HCT116 (cell line): ENCODE data around the gene TLK2. TPM values are rescaled to one million over a fixed set of nuclear protein-coding genes. Genes with fewer than 3 reads are reported as not detected.
"Not testable (repeated sequence)": the region's sequence is repeated elsewhere in the genome, so short reads cannot be mapped to it uniquely, and the experiment has no call there.

ENCODE experiments used
- ATAC-seq: fragments of 200-7000 bp; cut with Tn5 transposase; 2 replicates; pipeline ENCODE4 v1.9.1; 2020; ENCODE audit warnings: mild to moderate bottlenecking, moderate library complexity
- BruUV-seq: library from RNA; stranded (reverse); fragments of 400-500 nt; replicated peaks from 2 replicates; lab custom pipeline; 2021; lab: Mats Ljungman, UMichigan
- CTCF ChIA-PET: fragments of 300-600 bp; sonication (Branson Sonifier 250); formaldehyde crosslinking; loops from one replicate; lab custom pipeline; 2021; ENCODE audit warnings: antibody characterized with exemption; lab: Charles Lee
- POLR2A ChIA-PET: fragments of 300-600, 350-600 bp; sonication (Branson Sonifier 250); formaldehyde crosslinking; loops from one replicate; lab custom pipeline; 2021; ENCODE audit warnings: antibody characterized with exemption; lab: Charles Lee
- RAD21 ChIA-PET, 2 experiments: fragments of 300-600 bp; sonication (Branson Sonifier 250); formaldehyde crosslinking; loops; one replicate each; lab custom pipeline; 2023; ENCODE audit warnings: low total read pairs in 2 of 2; ENCODE audit not compliant: uncharacterized antibody in 2 of 2, unreplicated experiment in 2 of 2, low non-redundant PET in 1 of 2; lab: Charles Lee
- DNase-seq: peaks from one replicate; pipeline ENCODE4 v3.0.0-alpha.2; 2010; ENCODE audit warnings: low read depth, low spot score
- H2AFZ ChIP-seq: fragments of 200-600 bp; shearing (Covaris generic), sonication (generic); 2 replicates; pipeline ENCODE4 v1.6.1; 2017; ENCODE audit warnings: low read depth, mixed run types, mixed read lengths, antibody characterized with exemption, low read length; ENCODE audit not compliant: poor library complexity, severe bottlenecking
- H3K27ac ChIP-seq: 2 replicates; pipeline ENCODE4 v1.5.1; 2012; ENCODE audit warnings: low read depth, low read length
- H3K27me3 ChIP-seq: fragments of 200-600 bp; sonication (generic); 2 replicates; pipeline ENCODE4 v1.6.1; 2016; ENCODE audit warnings: mixed run types, low read length, mixed read lengths; ENCODE audit not compliant: insufficient read depth
- H3K36me3 ChIP-seq, 2 experiments: fragments of 200-500 bp in 1 of 2; fragments of 200-600 bp in 1 of 2; sonication (Bioruptor generic) in 1 of 2; sonication (generic) in 1 of 2; 2 replicates each; pipeline versions ENCODE4 v1.5.1 to v1.6.1; 2014 to 2016; ENCODE audit warnings: low read length in 2 of 2, inconsistent platforms in 1 of 2, mixed read lengths in 1 of 2, mixed run types in 1 of 2; ENCODE audit not compliant: insufficient read depth in 2 of 2, control insufficient read depth in 1 of 2
- H3K4me1 ChIP-seq, 2 experiments: fragments of 200-600 bp in 1 of 2; sonication (generic) in 1 of 2; 2 replicates each; pipeline versions ENCODE4 v1.5.1 to v1.6.1; 2012 to 2017; ENCODE audit warnings: low read length in 2 of 2, inconsistent platforms in 1 of 2, mild to moderate bottlenecking in 1 of 2, mixed read lengths in 1 of 2, mixed run types in 1 of 2, moderate library complexity in 1 of 2; ENCODE audit not compliant: insufficient read depth in 2 of 2, control insufficient read depth in 1 of 2
- H3K4me2 ChIP-seq: fragments of 200-600 bp; sonication (generic); 2 replicates; pipeline ENCODE4 v1.6.1; 2017; ENCODE audit warnings: mixed run types, low read length, mixed read lengths
- H3K4me3 ChIP-seq, 2 experiments: fragments of 200-600 bp in 1 of 2; sonication (generic) in 1 of 2; replicated peaks in 1 of 2; 2 replicates each; pipeline ENCODE4 v1.5.1; 2011 to 2016; ENCODE audit warnings: low read length in 2 of 2, control low read depth in 1 of 2, low read depth in 1 of 2, mild to moderate bottlenecking in 1 of 2, mixed read lengths in 1 of 2, mixed run types in 1 of 2
- H3K79me2 ChIP-seq: fragments of 200-600 bp; sonication (generic); 2 replicates; pipeline ENCODE4 v1.6.1; 2017; ENCODE audit warnings: mild to moderate bottlenecking, mixed run types, low read length, moderate library complexity, mixed read lengths; ENCODE audit not compliant: insufficient read depth
- H3K9ac ChIP-seq: fragments of 200-600 bp; sonication (generic); 2 replicates; pipeline ENCODE4 v1.6.1; 2016; ENCODE audit warnings: low read length, mixed read lengths
- H3K9me2 ChIP-seq: fragments of 200-600 bp; sonication (generic), shearing (Covaris generic); 2 replicates; pipeline ENCODE4 v1.6.1; 2017; ENCODE audit warnings: mixed run types, mild to moderate bottlenecking, moderate library complexity; ENCODE audit not compliant: insufficient read depth
- H3K9me3 ChIP-seq, 2 experiments: fragments of 200-500 bp in 1 of 2; fragments of 200-600 bp in 1 of 2; sonication (Bioruptor generic) in 1 of 2; sonication (generic) in 1 of 2; 2 replicates each; pipeline ENCODE4 v1.6.1; 2014 to 2017; ENCODE audit warnings: low read length in 2 of 2, mixed read lengths in 2 of 2, inconsistent platforms in 1 of 2, low read depth in 1 of 2, mild to moderate bottlenecking in 1 of 2, mixed run types in 1 of 2, moderate library complexity in 1 of 2; ENCODE audit not compliant: control insufficient read depth in 1 of 2, insufficient read depth in 1 of 2
- H4K20me1 ChIP-seq: fragments of 200-600 bp; sonication (generic), shearing (Covaris generic); 2 replicates; pipeline ENCODE4 v1.6.1; 2017; ENCODE audit warnings: mixed run types, mild to moderate bottlenecking, moderate library complexity; ENCODE audit not compliant: insufficient read depth
- CTCF ChIP-seq, 3 experiments: fragments of 200-600 bp in 1 of 3; sonication (generic) in 1 of 3; IDR thresholded peaks in 2 of 3; conservative IDR thresholded peaks in 1 of 3; 2 replicates each; pipeline ENCODE4 v1.5.1; 2012 to 2017; ENCODE audit warnings: low read depth in 2 of 3, low read length in 2 of 3, antibody characterized with exemption in 1 of 3, borderline replicate concordance in 1 of 3, control low read depth in 1 of 3, mild to moderate bottlenecking in 1 of 3, mixed read lengths in 1 of 3, mixed run types in 1 of 3, moderate library complexity in 1 of 3; ENCODE audit not compliant: insufficient read depth in 1 of 3
- RAD21 ChIP-seq: IDR thresholded peaks from 2 replicates; pipeline ENCODE4 v1.6.1; 2012; ENCODE audit warnings: low read depth, mild to moderate bottlenecking
- intact Hi-C: fragments of 100-400 bp; cut with micrococcal nuclease; formaldehyde crosslinking; loops from 2 replicates; pipeline ENCODE4 v1.10.0; 2022
- total RNA-seq: library from RNA; stranded (reverse); gene quantifications from one replicate; pipeline ENCODE4 v1.2.1, GENCODE V29; 2021; ENCODE audit not compliant: unreplicated experiment

TLK2 gene
- total RNA-seq, 1 experiment from 2014 or later, result 56.6 TPM

- H3K27me3 ChIP-seq, BruUV-seq, H3K9me3 ChIP-seq, H2AFZ ChIP-seq, H3K4me3 ChIP-seq, H3K9ac ChIP-seq, DNase-seq, POLR2A ChIA-PET, H3K36me3 ChIP-seq, H4K20me1 ChIP-seq, H3K79me2 ChIP-seq, H3K9me2 ChIP-seq, H3K27ac ChIP-seq, H3K4me1 ChIP-seq: not testable (repeated sequence)
- intact Hi-C loops, result loop anchor here (5.0 to 10.0 kb wide), 2 partner anchors 414 to 852 kb away; partner anchors contain the start of gene TANC2
- ATAC-seq, result peak; percentile 96
- peak overlapping the region; percentile 27 for H3K4me2 ChIP-seq
- ChIA-PET RAD21 (interaction anchor here in 1 of 2 experiments (0.7 to 0.8 kb wide), 2 partner anchors 40 to 132 kb away, joined by 3 to 4 read pairs; no protein-coding TSS in a partner anchor), CTCF (interaction anchor here (0.7 to 1.1 kb wide), 15 partner anchors 9 to 854 kb away, joined by 3 to 9 read pairs (median 3); no protein-coding TSS in a partner anchor)
- peak; percentile 56 for TF ChIP-seq RAD21
- TF ChIP-seq CTCF (IDR thresholded peaks at IDR 0.05 in 2 of 3, conservative IDR thresholded peaks at IDR 0.05 in 1 of 3; ENCODE audit: borderline replicate concordance in 1 of 3, insufficient read depth in 1 of 3, low read depth in 2 of 3, low read length in 2 of 3), result peak; percentile 34 to 63 (median 46); a peak in 5 of 6 replicates
Observed at GRCh38 chr17:62552851-62553659, 74.4 kb downstream of the TLK2 start.

- ATAC-seq, result not testable (repeated sequence)
- RAD21 ChIA-PET, result interaction anchor here in 1 of 2 experiments (0.6 kb wide), 1 partner anchor 37 kb away, joined by 4 read pairs; no protein-coding TSS in a partner anchor
Observed at GRCh38 chr17:62557532-62557931, 78.9 kb downstream of the TLK2 start.

GRCh38 chr17:62558941-62559340 is 80.3 kb downstream of the TLK2 start:
- H3K4me1 ChIP-seq, result peaks cover 20 to 23% of the 10 kb centered on the region in 2 experiments
- DNase-seq, H4K20me1 ChIP-seq, RAD21 ChIA-PET, H3K9ac ChIP-seq, POLR2A ChIA-PET, H3K4me3 ChIP-seq, H3K9me3 ChIP-seq, BruUV-seq, H3K27me3 ChIP-seq, H3K4me2 ChIP-seq, H2AFZ ChIP-seq, H3K36me3 ChIP-seq, CTCF ChIA-PET, H3K79me2 ChIP-seq, ATAC-seq, H3K27ac ChIP-seq, H3K9me2 ChIP-seq: not testable (repeated sequence)
- intact Hi-C loops, result loop anchor here (10.0 kb wide), 1 partner anchor 846 kb away; no protein-coding TSS in a partner anchor

More at GRCh38 chr17:62557532-62557931, 78.9 kb downstream of the TLK2 start:
- H3K27ac ChIP-seq, H3K9ac ChIP-seq, POLR2A ChIA-PET, H2AFZ ChIP-seq, H4K20me1 ChIP-seq, H3K4me2 ChIP-seq, H3K36me3 ChIP-seq, H3K79me2 ChIP-seq, H3K27me3 ChIP-seq, H3K9me2 ChIP-seq, DNase-seq, H3K9me3 ChIP-seq, CTCF ChIA-PET, H3K4me3 ChIP-seq, BruUV-seq: not testable (repeated sequence)
- peaks cover 14 to 16% of the 10 kb centered on the region in 2 experiments for H3K4me1 ChIP-seq
- intact Hi-C loops, result loop anchor here (10.0 kb wide), 1 partner anchor 847 kb away; no protein-coding TSS in a partner anchor
